Osteocyte (in vitro differentiated cells): ENCODE measurements around the gene FBXO40. TPM values are rescaled to one million over a fixed set of nuclear protein-coding genes. Genes with fewer than 3 reads are reported as not detected.

Source experiments
- DNase-seq: peaks from one replicate; pipeline ENCODE4 v3.0.0; 2021; ENCODE audit warnings: mixed read lengths; ENCODE audit not compliant: unreplicated experiment; ENCODE audit errors: extremely low spot score
- H3K27ac Mint-ChIP-seq: one replicate; pipeline ENCODE4 v1.8.0; 2021; ENCODE audit warnings: mild to moderate bottlenecking, mixed read lengths; ENCODE audit not compliant: unreplicated experiment
- H3K27me3 Mint-ChIP-seq: one replicate; pipeline ENCODE4 v1.8.0; 2021; ENCODE audit warnings: mixed read lengths; ENCODE audit not compliant: unreplicated experiment
- H3K36me3 Mint-ChIP-seq: one replicate; pipeline ENCODE4 v1.8.0; 2021; ENCODE audit warnings: mixed read lengths; ENCODE audit not compliant: unreplicated experiment
- H3K4me1 Mint-ChIP-seq: one replicate; pipeline ENCODE4 v1.8.0; 2021; ENCODE audit warnings: mixed read lengths; ENCODE audit not compliant: unreplicated experiment
- H3K4me3 Mint-ChIP-seq: one replicate; pipeline ENCODE4 v1.8.0; 2021; ENCODE audit warnings: mild to moderate bottlenecking, moderate library complexity, mixed read lengths; ENCODE audit not compliant: unreplicated experiment
- H3K9me3 Mint-ChIP-seq: one replicate; pipeline ENCODE4 v1.8.0; 2021; ENCODE audit warnings: mixed read lengths; ENCODE audit not compliant: unreplicated experiment
- total RNA-seq: library from RNA; stranded (reverse); gene quantifications from 2 replicates; pipeline ENCODE4 v1.2.1, GENCODE V29; 2021
- TF ChIP-seq, protein P1 (sequence below): fragments of 200-600 bp; sonication (generic); IDR thresholded peaks from 2 replicates; pipeline ENCODE4 v1.5.0; 2021; ENCODE audit warnings: antibody characterized with exemption, mild to moderate bottlenecking, moderate library complexity

Gene FBXO40
- total RNA-seq, 1 donor from 2014 or later = not detected

DNA sequence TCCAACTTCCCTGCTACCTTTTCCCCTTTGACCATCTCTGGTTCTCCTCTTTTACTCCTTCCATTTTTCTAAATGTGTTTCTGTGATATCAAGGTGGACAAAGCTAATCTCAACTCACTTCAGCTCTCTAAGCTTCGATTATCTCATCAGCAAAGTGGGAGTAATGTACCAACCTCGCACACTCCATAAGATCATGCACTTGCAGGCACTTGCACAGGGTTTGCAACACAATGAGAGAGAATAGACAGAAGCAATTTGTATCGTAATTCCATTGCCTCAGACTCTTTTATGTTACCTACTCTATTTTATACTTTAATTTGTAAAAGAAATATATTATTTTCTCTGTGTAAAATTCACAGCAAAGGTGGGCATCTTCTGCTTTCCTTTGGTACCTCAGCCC is 40.4 kb upstream of the FBXO40 start:
- TF ChIP-seq, protein P1, sequence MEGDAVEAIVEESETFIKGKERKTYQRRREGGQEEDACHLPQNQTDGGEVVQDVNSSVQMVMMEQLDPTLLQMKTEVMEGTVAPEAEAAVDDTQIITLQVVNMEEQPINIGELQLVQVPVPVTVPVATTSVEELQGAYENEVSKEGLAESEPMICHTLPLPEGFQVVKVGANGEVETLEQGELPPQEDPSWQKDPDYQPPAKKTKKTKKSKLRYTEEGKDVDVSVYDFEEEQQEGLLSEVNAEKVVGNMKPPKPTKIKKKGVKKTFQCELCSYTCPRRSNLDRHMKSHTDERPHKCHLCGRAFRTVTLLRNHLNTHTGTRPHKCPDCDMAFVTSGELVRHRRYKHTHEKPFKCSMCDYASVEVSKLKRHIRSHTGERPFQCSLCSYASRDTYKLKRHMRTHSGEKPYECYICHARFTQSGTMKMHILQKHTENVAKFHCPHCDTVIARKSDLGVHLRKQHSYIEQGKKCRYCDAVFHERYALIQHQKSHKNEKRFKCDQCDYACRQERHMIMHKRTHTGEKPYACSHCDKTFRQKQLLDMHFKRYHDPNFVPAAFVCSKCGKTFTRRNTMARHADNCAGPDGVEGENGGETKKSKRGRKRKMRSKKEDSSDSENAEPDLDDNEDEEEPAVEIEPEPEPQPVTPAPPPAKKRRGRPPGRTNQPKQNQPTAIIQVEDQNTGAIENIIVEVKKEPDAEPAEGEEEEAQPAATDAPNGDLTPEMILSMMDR = no peak
- H3K9me3 Mint-ChIP-seq = no peaks in the 10 kb centered on the region
- no peak overlapping the region for H3K4me3 Mint-ChIP-seq
- DNase-seq = no peak
- H3K27me3 Mint-ChIP-seq = peaks cover 6% of the 10 kb centered on the region
- H3K4me1 Mint-ChIP-seq = no peaks in the 10 kb centered on the region
- H3K27ac Mint-ChIP-seq = no peak overlapping the region
- H3K36me3 Mint-ChIP-seq = no peaks in the 10 kb centered on the region

DNA sequence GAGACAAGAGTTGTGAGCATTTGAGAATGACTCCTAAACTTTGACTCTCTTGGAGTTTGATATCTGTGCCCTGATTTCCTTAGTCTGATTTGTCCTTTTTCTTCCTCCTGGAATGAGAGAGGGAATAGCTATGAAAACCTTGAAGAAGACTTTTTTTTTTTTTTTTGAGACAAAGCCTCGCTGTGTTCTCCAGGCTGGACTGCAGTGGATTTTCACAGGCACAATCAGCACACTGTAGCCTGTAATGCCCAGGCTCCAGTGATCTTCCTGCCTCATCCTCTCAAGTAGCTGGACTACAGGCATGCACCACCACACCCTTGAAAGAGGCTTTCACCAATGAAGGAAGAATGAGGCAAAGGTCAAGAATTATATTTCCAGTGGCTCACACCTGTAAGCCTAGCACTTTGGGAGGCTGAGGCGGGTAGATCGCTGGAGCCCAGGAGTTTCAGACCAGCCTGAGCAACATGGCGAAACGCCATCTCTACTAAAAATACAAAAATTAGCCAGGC is 35.7 kb upstream of the FBXO40 start:
- Mint-ChIP-seq H3K4me1 (no peaks in the 10 kb centered on the region), H3K27ac (no peak overlapping the region), H3K9me3 (no peaks in the 10 kb centered on the region), H3K36me3 (no peaks in the 10 kb centered on the region), H3K27me3 (peaks cover 3% of the 10 kb centered on the region), H3K4me3 (no peak overlapping the region)
- DNase-seq = no peak
- TF ChIP-seq, protein P1 = no peak

DNA sequence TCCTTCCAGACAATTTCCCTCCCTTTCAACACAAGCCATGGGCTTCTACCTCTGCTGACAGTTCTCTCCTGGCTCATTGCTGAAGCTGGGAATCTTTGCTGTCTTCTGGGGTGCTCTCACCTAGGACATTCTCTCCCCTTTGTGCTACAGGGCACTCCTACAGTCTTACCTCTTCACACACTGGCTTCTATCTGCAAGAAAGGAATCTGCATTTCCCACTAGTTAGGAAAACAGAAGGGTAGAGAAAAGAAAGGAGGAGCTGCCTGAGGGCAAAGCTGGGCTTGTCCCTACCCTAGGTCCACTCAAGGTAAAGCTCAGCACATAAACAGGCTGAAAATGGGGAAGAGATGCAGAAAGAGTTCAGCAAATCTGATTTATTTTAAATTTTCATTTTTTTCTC is 31.0 kb upstream of the FBXO40 start:
- Mint-ChIP-seq H3K36me3 (no peaks in the 10 kb centered on the region), H3K27ac (no peak overlapping the region), H3K27me3 (peaks cover 2% of the 10 kb centered on the region), H3K4me1 (no peaks in the 10 kb centered on the region), H3K9me3 (no peaks in the 10 kb centered on the region), H3K4me3 (no peak overlapping the region)
- DNase-seq = no peak
- TF ChIP-seq, protein P1 = no peak

DNA sequence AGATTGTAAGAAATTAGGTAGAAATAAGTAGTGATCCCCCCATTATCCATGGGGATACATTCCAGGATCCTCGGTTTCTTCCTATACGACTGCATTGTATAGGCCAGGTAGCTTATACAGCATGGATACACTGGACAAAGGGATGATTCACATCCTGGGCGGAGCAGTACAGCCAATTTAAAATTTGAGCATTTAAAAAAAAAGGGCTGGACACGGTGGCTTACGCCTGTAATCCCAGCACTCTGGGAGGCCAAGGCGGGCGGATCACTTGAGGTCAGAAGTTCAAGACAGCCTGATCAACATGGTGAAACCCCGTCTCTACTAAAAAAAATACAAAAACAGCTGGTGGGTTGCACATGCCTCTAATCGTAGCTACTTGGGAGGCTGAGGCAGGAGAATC is 26.4 kb upstream of the FBXO40 start:
- TF ChIP-seq, protein P1 = no peak
- no peak overlapping the region for H3K27ac Mint-ChIP-seq
- H3K9me3 Mint-ChIP-seq = no peaks in the 10 kb centered on the region
- DNase-seq = no peak
- peaks cover 3% of the 10 kb centered on the region for H3K27me3 Mint-ChIP-seq
- no peaks in the 10 kb centered on the region for H3K4me1 Mint-ChIP-seq
- no peaks in the 10 kb centered on the region for H3K36me3 Mint-ChIP-seq
- no peak overlapping the region for H3K4me3 Mint-ChIP-seq

DNA sequence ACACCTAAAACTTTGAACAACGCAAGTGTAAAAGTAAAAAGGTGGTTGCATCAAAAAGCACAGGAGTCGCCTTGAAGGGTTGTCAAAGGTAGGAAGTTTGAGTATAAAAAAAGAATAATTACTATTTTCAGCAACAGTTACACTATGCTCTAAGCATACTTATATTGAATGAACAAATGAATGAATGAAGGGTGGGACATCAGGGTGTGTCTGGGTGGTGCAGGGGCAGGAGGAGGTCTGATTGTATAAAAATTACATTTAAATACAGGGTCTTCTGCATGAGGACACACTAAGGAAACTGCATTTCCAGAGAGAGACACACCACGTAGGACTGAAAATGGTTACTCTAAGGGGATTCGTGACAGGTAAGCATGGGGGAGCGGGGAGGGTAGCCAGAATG is 25.5 kb upstream of the FBXO40 start, which contains the start of gene ARGFX:
ARGFX (plus strand) TSS at position 301 of the 400 bp plus-strand sequence. CDS start 2,765 bp downstream, outside the sequence.
- Mint-ChIP-seq H3K9me3 (no peaks in the 10 kb centered on the region), H3K27me3 (peaks cover 3% of the 10 kb centered on the region), H3K4me1 (no peaks in the 10 kb centered on the region), H3K27ac (no peak within 1 kb of the TSS), H3K4me3 (no peak within 1 kb of the TSS), H3K36me3 (no peaks in the 10 kb centered on the region)
- TF ChIP-seq, protein P1 = no peak
- DNase-seq = no peak
